Gastrocnemius medialis (tissue), 4 donors: ENCODE data around the gene PABPN1L. TPM values are rescaled to one million over a fixed set of nuclear protein-coding genes. Genes with fewer than 3 reads are reported as not detected.

Source experiments
- ATAC-seq, 2 donors: fragments of 150-250 bp; one replicate each; pipeline ENCODE4 v1.9.1; 2016
- DNase-seq, 2 donors: peaks; one replicate each; pipeline ENCODE4 v3.0.0-alpha.2; 2019
- H3K27ac ChIP-seq, 4 donors: fragments of 200-600 bp; sonication (generic); 1 replicate in 1 of 4; 2 replicates in 3 of 4; pipeline ENCODE4 v1.5.1; 2016 to 2018; ENCODE audit warnings: mild to moderate bottlenecking in 2 of 4, moderate library complexity in 1 of 4
- H3K27me3 ChIP-seq, 3 donors: fragments of 200-600 bp; sonication (generic) in 2 of 3; 1 replicate in 1 of 3; 2 replicates in 2 of 3; pipeline versions ENCODE4 v1.5.1 to v1.6.0; 2016 to 2019; ENCODE audit warnings: mild to moderate bottlenecking in 1 of 3, moderate library complexity in 1 of 3
- H3K36me3 ChIP-seq, 2 donors: fragments of 200-600 bp; sonication (generic) in 1 of 2; one replicate each; pipeline ENCODE4 v1.5.1; 2017 to 2018
- H3K4me1 ChIP-seq, 2 donors: fragments of 200-600 bp; sonication (generic) in 1 of 2; one replicate each; pipeline ENCODE4 v1.5.1; 2016 to 2017; ENCODE audit warnings: mild to moderate bottlenecking in 2 of 2
- H3K4me3 ChIP-seq, 4 donors: fragments of 200-600 bp; sonication (generic) in 3 of 4; 1 replicate in 1 of 4; 2 replicates in 3 of 4; pipeline ENCODE4 v1.5.1; 2016 to 2019; ENCODE audit warnings: mild to moderate bottlenecking in 2 of 4
- H3K9me3 ChIP-seq, 3 donors: fragments of 200-600 bp; sonication (generic) in 2 of 3; 1 replicate in 1 of 3; 2 replicates in 2 of 3; pipeline ENCODE4 v1.5.1; 2016 to 2019
- POLR2A ChIP-seq, 2 donors: fragments of 450-650 bp; IDR thresholded peaks; one replicate each; pipeline ENCODE4 v1.6.1; 2017; ENCODE audit warnings: antibody characterized with exemption in 2 of 2, mild to moderate bottlenecking in 2 of 2, moderate library complexity in 2 of 2
- in situ Hi-C, 4 donors: fragments of 200-750 bp; cut with MboI; loops; one replicate each; pipeline versions ENCODE4 v1.15.0 to v1.8.0; 2017; ENCODE audit warnings: low sequenced_read_pairs in 4 of 4
- intact Hi-C: fragments of 100-400 bp; cut with DNase I; formaldehyde crosslinking; loops from one replicate; pipeline ENCODE4 v1.15.1; 2023; ENCODE audit warnings: low total_unique reads
- total RNA-seq, 4 donors: library from RNA; depleted of rRNA; stranded (reverse); fragments of >200 nt; gene quantifications; one replicate each; pipeline versions ENCODE4 v1.1.0 to v1.2.3, GENCODE V29; 2016
- TF ChIP-seq, protein P1 (sequence below), 5 experiments: fragments of 450-650 bp in 3 of 5; fragments of 200-600 bp in 2 of 5; sonication (generic) in 2 of 5; IDR thresholded peaks in 4 of 5; conservative IDR thresholded peaks in 1 of 5; 1 replicate in 4 of 5; 2 replicates in 1 of 5; pipeline ENCODE4 v1.5.1; 2016 to 2019; ENCODE audit warnings: antibody characterized with exemption in 5 of 5, mild to moderate bottlenecking in 3 of 5, moderate library complexity in 3 of 5

PABPN1L gene
- total RNA-seq, 4 donors from 2014 or later = not detected

DNA sequence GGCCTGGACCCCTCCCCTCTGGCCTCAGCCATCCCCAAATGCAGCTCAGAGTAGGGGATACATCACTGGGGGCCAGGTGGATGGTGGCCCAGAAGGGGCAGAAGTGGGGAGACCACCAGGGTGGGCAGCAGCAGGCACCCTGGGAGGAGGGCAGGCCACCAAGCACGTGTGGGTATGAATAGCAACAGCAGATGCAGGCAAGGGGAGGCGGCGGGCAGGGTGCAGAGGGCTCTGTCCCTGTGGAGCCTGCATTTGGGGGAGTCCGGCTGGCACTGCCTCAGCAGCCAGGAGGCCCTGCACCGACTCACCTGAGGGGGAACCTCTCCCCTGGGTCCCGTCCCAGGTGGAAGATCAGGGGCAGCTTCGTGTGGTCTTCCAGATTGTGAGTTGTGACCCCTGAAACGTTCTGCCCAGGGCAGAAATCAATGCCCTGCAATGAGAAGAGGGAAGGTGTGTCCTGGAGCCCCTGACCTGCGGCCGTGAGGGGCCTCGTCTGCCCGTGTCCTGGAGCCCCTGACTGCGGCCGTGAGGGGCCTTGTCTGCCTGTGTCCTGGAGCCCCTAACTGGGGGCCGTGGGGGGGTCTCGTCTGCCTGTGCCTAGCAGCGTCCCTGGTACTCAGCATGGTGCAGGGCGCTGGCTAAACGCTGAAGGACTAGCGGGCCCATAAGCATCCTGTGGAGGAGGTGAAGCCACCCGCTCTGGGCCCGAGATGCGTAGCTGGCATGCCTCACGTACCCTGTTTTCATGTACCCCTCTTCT is 44.0 kb downstream of the PABPN1L start:
- Histone ChIP-seq H3K27me3 (no peaks in the 10 kb centered on the region), H3K4me3 (no peak overlapping the region), H3K9me3 (no peaks in the 10 kb centered on the region), H3K36me3 (peaks cover 0 to 11% of the 10 kb centered on the region in 2 donors), H3K4me1 (no peaks in the 10 kb centered on the region), H3K27ac (no peak overlapping the region)
- DNase-seq (no peak), ATAC-seq (no peak)
- no peak for TF ChIP-seq POLR2A (IDR thresholded peaks at IDR 0.05)
- TF ChIP-seq, protein P1, sequence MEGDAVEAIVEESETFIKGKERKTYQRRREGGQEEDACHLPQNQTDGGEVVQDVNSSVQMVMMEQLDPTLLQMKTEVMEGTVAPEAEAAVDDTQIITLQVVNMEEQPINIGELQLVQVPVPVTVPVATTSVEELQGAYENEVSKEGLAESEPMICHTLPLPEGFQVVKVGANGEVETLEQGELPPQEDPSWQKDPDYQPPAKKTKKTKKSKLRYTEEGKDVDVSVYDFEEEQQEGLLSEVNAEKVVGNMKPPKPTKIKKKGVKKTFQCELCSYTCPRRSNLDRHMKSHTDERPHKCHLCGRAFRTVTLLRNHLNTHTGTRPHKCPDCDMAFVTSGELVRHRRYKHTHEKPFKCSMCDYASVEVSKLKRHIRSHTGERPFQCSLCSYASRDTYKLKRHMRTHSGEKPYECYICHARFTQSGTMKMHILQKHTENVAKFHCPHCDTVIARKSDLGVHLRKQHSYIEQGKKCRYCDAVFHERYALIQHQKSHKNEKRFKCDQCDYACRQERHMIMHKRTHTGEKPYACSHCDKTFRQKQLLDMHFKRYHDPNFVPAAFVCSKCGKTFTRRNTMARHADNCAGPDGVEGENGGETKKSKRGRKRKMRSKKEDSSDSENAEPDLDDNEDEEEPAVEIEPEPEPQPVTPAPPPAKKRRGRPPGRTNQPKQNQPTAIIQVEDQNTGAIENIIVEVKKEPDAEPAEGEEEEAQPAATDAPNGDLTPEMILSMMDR (IDR thresholded peaks at IDR 0.05 in 4 of 5, conservative IDR thresholded peaks at IDR 0.05 in 1 of 5) = no peak
- in situ Hi-C loops = no loop called here
- intact Hi-C loops = no loop called here

DNA sequence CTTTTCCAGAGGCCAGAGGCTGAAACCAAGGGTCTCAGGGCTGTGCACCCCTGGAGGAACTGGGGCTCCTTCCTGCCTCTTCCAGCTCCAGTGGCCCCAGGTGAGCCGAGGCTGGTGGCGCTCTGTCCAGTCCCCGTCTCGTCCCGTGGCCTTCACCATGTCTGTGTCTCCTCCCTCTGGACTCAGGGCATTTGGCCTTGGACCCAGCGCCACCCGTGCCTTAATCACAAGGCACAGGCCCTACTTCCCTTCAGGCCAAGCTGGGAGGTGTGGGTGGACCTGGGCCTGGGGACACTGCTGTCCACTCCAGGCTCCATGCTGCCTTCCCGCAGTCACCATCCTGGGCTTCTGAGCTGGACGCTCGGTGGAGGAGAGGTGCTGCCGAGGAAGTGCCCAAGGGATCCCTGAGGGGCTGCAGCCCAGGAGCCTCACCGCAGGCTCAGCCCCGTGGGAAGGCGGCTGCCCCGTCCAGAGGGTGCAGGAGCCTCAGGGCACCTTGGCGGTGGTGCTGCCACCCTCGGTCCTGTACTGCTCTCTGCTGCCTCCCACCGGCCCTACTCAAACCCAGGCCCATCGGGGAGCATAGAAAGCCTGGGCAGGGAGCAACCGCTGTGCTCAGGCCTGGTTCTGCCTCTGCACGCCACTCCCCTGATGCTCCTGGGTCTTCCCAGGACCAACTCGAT is 45.2 kb downstream of the PABPN1L start:
- DNase-seq (no peak), ATAC-seq (no peak)
- H3K27ac ChIP-seq = no peak overlapping the region
- in situ Hi-C loops (no loop called here), intact Hi-C loops (no loop called here)
- H3K36me3 ChIP-seq = peaks cover 0 to 11% of the 10 kb centered on the region in 2 donors
- H3K27me3 ChIP-seq = no peaks in the 10 kb centered on the region
- H3K4me3 ChIP-seq = no peak overlapping the region
- no peaks in the 10 kb centered on the region for H3K4me1 ChIP-seq
- TF ChIP-seq POLR2A (IDR thresholded peaks at IDR 0.05) = no peak
- TF ChIP-seq, protein P1 (IDR thresholded peaks at IDR 0.05 in 4 of 5, conservative IDR thresholded peaks at IDR 0.05 in 1 of 5) = no peak
- H3K9me3 ChIP-seq = no peaks in the 10 kb centered on the region

DNA sequence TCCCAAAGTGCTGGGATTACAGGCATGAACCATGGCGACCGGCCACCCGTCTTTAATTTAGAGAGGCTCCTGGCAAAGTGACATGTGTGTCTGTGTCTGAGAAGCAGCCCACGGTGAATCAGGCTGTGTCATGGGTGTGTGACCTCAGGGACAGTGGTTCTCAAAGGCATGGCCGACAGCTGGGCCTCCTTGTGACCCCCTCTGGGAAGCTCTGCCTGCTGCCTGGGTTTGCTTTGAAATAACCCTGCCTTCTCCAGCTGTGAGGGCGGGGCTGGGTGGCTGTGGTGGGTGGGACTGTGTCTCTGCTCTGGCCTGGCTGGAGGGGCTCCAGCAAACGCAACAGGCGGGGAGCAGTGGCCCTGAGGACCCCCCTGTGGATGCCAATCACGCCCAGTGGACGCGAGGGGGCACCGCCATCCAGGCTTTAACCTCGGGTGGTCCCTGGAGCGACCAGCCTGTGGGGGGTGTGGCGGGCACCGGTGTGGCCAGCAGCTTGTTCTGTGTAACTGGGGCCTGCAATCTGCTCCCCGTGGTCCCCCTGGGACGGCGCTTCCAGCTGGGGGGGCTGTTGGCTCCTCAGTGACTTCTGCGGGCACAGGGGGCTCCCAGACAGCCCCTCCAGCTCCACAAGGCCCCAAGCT is 46.0 kb downstream of the PABPN1L start:
- Histone ChIP-seq H3K9me3 (no peaks in the 10 kb centered on the region), H3K27me3 (no peaks in the 10 kb centered on the region), H3K36me3 (peaks cover 0 to 11% of the 10 kb centered on the region in 2 donors), H3K4me3 (no peak overlapping the region), H3K4me1 (peaks cover 0 to 3% of the 10 kb centered on the region in 2 donors), H3K27ac (no peak overlapping the region)
- DNase-seq (no peak), ATAC-seq (no peak)
- TF ChIP-seq, protein P1 (IDR thresholded peaks at IDR 0.05 in 4 of 5, conservative IDR thresholded peaks at IDR 0.05 in 1 of 5) = no peak
- no peak for TF ChIP-seq POLR2A (IDR thresholded peaks at IDR 0.05)
- intact Hi-C loops (no loop called here), in situ Hi-C loops (no loop called here)

DNA sequence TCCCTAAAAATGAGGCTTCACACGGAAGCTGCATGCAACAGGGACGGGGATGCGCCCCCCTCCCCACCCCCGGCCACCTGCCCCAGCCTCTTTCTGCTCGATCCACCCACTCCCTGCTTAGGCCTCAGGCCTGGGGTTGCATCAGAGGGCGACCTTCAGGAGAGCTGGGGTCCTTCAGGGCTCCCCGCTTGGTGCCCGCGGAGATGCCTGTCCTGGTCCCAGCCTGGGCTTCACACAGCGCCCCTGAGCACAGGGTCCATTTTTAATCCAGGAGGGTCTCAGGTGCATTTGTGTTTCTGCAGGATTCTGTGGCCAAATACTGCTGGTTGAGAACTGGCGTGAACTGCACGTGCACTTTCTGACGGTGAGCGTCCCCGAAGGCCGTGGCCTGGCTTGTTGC is 47.3 kb downstream of the PABPN1L start:
- ATAC-seq (no peak), DNase-seq (no peak)
- Histone ChIP-seq H3K4me1 (peaks cover 0 to 3% of the 10 kb centered on the region in 2 donors), H3K27ac (no peak overlapping the region), H3K27me3 (no peaks in the 10 kb centered on the region), H3K9me3 (no peaks in the 10 kb centered on the region), H3K36me3 (peaks cover 0 to 7% of the 10 kb centered on the region in 2 donors), H3K4me3 (no peak overlapping the region)
- TF ChIP-seq, protein P1 (IDR thresholded peaks at IDR 0.05 in 4 of 5, conservative IDR thresholded peaks at IDR 0.05 in 1 of 5) = no peak
- TF ChIP-seq POLR2A (IDR thresholded peaks at IDR 0.05) = no peak
- intact Hi-C loops = loop anchor here (10.0 kb wide), 2 partner anchors 276 to 954 kb away; partner anchors contain the start of genes ACSF3 and SLC7A5
- in situ Hi-C loops = no loop called here
